CD4-positive, alpha-beta T cell treated with Interleukin-17A for 1 hour (primary cell): Measurements from ENCODE around the gene CDK19.
"Not testable (repeated sequence)": the region's sequence is repeated elsewhere in the genome, so short reads cannot be mapped to it uniquely, and the experiment has no call there.

Experiments
- DNase-seq: peaks from one replicate; pipeline ENCODE4 v3.0.0-alpha.2; 2020

Gene CDK19

DNA sequence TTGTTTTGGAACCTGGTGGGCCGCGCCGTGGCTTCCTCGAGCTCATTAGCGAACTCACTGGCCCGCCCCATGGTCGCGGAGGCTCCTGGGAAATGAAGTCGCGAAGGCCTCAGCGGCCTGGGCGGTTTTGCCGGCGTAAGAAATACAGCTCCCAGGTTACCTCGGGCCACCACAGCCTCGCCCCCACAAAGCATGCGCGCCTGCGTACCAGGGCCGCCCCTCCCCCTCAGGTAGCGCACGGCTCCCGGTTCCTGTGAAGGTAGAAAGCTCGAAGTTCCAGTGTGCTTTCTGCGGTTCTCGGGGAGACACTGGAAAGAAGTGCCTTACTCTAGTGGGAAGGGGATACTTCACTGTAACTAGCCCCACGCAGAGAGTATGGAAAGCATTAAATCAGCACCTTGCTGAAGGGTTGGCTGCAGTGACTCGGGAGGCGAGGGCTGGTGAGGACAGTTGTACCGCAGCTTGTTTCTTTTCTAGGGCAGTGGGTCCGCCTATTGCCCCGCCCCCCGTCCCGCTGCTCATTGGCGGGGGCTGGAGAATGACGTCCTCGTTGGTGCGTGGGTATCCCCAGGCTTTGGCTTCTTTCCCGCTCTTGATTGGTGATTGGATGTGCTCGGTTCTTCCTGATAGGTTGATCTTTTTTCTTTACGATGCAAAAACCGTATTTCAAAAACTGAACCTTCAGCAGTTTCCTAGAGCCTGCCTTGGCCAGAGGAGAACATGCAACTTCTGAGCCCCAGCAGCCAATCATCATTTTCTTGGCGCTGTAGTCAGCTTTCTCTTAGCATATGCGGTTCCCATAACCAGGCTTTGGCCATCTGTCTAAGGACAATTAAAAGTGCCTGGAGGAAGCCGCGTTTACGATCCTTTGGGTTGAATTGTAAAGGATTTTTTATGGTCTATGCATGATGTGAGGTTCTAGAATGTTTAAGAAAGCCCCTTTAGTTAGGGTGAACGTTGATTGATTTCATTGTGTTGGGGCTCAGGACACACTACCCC, at the start of gene CDK19:
CDK19 (minus strand) TSS at position 59 of the 999 bp plus-strand sequence. CDS start 333 bp downstream, outside the sequence.
- DNase-seq = peak; percentile 99

- DNase-seq = no peak
Observed at GRCh38 chr6:110864824-110865223, 49.6 kb upstream of the CDK19 start.

DNA sequence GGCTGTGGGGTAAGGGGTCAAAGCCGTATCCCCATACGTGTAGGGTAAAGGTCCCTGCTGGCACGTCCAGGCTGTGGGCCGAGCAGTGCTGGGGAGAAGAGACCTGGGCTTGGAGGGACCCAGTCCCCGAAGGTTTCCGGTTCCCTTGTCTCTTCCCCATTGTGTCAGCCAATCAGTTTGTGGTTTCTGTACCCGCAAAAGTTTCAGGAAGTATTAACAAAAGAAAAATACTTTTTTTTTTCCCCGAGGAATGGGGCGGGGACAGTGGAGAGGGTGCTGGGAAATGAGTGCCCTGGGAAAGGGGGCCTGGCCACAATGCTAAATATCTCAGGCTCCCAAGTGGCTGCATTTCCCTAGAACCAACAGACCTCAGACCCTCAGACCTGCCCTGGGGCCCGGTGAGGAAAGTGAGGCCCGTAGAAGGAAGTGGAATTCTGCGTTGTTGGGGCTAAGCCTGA, 44.1 kb upstream of the CDK19 start:
- DNase-seq = no peak

DNA sequence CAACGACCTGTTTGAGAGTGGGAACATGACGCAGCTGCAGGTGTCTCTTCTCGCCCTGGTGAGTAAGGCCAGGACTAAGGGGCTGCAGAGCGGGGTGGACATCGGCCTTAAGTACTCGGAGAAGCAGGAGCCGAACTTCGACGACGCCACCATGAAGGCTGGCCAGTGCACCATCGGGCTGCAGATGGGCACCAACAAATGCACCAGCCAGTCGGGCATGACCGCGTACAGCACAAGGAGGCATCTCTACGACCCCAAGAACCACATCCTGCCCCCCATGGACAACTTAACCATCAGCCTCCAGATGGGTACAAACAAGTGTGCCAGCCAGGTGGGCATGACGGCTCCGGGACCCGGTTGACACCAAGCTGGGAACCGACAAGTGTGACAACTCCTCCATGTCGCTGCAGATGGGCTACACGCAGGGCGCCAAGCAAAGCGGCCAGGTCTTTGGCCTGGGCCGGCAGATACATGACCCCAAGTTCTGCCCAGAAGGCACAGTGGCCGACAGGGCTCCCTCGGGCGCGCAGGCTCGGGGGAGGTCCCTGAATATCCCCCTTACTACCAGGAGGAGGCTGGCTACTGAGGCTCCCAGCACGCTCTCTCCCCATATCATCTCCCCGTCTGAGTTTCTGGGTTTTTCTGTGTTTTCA, 43.4 kb upstream of the CDK19 start:
- DNase-seq = no peak

DNA sequence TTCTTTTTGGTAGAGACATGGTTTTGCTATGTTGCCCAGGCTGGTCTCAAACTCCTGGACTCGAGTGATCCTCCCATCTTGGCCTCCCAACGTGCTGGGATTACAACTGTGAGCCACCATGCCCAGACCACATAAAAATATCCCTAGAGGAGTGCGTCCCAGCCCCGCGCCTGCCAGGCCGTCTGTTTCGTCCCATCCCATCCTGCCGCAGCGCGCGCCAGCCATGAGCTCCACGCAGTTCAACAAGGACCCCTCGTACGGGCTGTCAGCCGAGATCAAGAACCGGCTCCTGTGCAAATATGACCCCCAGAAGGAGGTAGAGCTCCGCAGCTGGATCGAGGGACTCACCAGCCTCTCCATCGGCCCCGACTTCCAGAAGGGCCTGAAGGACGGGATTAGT, 42.7 kb upstream of the CDK19 start:
- DNase-seq = no peak

GRCh38 chr6:110856296-110856695, 41.0 kb upstream of the CDK19 start:
- DNase-seq = no peak

- no peak for DNase-seq
Observed at GRCh38 chr6:110853754-110854477, 38.6 kb upstream of the CDK19 start.

DNA sequence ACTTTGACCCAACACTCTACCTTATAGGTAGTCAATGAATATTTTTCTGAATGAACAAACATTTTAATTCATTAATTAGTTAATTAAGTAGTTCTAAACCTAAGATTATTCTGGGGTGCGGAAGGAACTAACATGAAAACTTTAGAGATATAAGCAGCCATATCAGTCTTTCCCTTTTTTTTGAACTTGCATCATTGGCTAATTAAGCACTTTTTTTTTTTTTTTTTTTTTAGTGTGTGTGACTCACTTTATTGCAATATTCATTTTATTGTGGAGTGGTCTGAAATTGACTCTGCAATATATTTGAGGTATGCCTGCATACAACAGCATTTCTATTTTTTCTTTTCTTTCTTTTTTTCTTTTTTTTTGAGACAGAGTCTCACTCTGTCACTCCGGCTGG, 37.5 kb upstream of the CDK19 start:
- no peak for DNase-seq

DNA sequence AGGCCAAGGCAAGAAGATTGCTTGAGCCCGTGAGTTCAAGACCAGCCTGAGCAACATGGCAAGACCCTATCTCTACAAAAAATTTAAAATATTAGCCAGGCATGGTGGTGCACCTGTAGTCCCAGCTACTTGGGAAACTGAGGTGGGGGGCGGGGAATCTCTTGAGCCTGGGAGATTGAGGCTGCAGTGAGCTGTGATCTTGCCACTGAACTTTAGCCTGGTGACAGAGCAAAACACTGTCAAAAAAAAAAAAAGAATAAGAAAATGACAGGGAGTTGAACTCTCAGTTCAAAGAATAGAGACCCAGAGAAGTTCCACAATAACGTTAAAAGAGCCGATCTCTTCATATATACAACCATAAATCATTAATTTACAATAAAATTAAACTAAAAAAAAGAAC, 34.5 kb upstream of the CDK19 start:
- DNase-seq = no peak

GRCh38 chr6:110841266-110841665, 26.0 kb upstream of the CDK19 start:
- no peak for DNase-seq

- not testable (repeated sequence) for DNase-seq
Observed at GRCh38 chr6:110835751-110836150, 20.5 kb upstream of the CDK19 start.

GRCh38 chr6:110833831-110834230, 18.6 kb upstream of the CDK19 start:
- no peak for DNase-seq

DNA sequence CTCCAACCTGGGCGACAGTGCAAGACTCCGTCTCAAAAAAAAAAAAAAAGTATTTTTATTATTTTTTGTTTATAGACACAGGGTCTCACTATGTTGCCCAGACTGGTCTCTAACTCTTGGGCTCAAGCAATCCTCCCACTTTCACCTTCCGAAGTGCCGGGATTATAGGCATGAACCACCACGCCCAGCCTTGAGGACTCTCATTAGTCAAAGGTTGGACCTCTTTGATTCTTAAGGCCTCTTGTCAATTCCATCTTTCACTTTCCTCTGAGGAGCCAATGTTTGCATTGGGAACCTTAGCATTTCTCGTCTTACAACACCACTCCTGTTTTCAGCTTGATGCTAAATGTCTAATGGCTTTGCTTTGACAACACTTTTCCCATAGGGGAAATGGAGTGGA, 16.1 kb upstream of the CDK19 start:
- no peak for DNase-seq

DNA sequence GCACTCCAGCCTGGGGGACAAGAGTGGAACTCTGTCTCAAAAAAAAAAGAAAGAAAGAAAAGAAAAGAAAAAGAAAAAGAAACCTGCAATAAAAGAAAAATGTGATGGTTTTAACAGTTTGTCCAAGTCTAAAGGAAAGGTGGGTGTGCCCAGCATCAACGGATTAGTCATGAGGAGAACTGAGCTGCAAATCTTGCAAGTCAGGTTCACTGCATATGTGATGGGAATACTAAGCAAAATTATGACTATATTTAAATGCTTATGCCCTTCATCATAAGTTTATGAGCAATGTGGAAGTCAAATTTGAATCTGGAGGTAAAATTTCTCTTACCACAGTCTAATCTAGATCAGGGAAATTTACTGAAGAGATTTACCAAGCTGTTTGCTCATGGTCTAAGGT, 13.1 kb upstream of the CDK19 start:
- no peak for DNase-seq

DNA sequence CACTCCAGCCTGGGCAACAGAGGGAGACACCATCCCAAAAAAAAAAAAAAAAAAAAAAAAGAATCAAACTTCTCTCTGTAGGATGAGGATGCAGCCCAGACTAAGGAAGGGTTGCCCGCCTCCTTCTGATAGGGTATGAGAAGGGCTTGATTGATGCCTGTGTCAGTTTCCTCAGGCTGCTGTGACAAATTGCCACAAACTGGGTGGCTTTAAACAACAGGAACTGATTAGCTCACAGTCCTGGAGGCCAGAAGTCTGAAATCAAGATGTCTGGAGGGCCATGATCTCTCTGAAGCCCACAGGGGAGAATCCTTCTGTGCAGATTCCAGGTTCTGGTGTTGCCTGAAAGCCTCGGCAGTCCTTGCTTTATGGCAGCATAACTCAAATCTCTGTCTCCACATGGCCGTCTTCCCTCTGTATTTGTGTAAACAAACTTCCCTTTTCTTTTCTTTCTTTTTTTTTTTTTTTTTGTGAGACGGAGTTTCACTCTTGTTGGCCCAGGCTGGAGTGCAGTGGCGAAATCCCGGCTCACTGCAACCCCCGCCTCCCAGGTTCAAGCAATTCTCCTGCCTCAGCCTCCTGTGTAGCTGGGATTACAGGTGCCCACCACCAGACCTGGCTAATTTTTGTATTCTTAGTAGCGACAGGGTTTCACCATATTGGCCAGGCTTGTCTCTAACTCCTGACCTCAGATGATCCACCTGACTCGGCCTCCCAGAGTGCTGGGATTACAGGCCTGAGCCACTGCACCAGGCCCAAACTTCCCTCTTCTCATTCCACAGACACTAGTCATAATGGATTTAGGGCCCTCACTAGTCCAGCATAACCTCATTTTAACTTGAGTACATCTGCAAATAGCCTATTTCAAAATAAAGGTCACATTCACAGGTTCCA, 11.2 kb upstream of the CDK19 start:
- no peak for DNase-seq

- DNase-seq = no peak
Observed at GRCh38 chr6:110823146-110823545, 7.9 kb upstream of the CDK19 start.

DNA sequence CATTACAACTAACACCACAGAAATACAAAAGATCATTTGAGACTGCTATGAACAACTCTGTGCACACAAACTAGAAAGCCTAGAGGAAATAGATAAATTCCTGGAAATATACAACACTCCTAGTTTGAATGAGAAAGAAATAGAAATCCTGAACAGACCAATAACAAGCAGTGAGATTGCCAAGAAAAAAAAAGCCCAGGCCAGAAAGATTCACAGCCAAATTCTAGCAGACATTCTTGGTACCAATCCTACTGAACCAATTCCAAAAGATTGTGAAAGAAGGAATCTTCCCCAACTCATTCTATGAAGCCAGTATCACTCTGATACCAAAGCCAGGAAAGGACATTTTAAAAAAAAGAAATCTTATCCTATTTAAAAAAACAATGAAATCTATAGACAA, 7.0 kb upstream of the CDK19 start:
- DNase-seq = no peak

- no peak for DNase-seq
Observed at GRCh38 chr6:110816677-110817076, 1.4 kb upstream of the CDK19 start.

DNA sequence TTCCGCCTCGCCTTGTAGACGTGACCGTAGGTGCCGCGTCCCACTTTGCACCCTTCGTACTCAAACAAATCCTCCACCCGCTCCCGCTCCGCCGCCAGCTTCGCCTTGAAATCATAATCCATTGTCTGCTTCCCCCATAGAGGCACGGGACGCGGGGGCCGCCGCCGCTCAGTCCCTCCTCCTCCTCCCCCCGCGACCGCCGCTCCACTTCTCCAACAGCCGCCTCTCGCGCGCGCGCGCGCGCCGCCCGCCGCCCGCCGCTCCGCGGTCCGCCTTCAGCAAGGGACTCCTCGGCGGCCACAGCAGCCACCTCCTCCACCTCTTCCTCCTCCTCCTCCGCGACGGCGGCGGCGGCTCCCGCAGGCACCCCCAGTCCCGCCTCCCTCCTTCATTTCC, 256 bp downstream of the CDK19 start:
- DNase-seq = no peak

GRCh38 chr6:110814102-110815014, 911 bp downstream of the CDK19 start:
- DNase-seq = peak; percentile 56
